ENCODE results near the gene ZBTB2. TPM values are rescaled to one million over a fixed set of nuclear protein-coding genes. Genes with fewer than 3 reads are reported as not detected.

Gene ZBTB2
- polyA plus RNA-seq, 1 experiment = 22.3 TPM

DNA sequence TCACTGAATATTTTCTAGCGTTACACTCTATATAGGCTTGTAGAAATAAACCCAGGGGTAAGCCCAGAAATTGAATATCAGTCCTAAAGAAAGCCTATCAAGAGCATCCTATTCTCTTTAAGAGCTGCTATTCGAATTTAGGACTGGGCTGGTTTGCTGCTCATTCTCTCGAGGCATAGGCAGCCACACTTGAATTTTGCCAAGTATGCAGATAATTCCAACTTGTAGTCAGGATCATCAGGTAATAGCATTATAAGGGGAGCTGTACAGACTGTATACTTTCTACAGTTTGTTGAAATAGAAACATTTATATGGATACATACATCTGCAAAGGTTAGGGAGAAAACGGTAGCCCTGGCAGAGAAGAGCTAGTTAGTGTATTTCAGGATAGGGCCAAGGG, 2.1 kb upstream of the ZBTB2 start:
- H3K9me3 ChIP-seq (ENCODE audit: control insufficient read depth, insufficient read depth, low read length) = no peaks in the 10 kb centered on the region
- no peaks in the 10 kb centered on the region for H3K27me3 ChIP-seq (ENCODE audit: control insufficient read depth, insufficient read depth, low read length)
- DNase-seq (ENCODE audit: low read depth, low spot score) = no peak
- ChIA-PET CTCF (interaction anchor here (0.7 to 1.8 kb wide), 3 partner anchors 11 to 576 kb away, joined by 3 to 10 read pairs (median 3); no protein-coding TSS in a partner anchor), POLR2A (no interaction called here)
- no peak overlapping the region for H3K4me3 ChIP-seq (ENCODE audit: low read depth, low read length)
- H3K27ac ChIP-seq (ENCODE audit: low read depth, low read length) = no peak overlapping the region
- TF ChIP-seq, protein P1, sequence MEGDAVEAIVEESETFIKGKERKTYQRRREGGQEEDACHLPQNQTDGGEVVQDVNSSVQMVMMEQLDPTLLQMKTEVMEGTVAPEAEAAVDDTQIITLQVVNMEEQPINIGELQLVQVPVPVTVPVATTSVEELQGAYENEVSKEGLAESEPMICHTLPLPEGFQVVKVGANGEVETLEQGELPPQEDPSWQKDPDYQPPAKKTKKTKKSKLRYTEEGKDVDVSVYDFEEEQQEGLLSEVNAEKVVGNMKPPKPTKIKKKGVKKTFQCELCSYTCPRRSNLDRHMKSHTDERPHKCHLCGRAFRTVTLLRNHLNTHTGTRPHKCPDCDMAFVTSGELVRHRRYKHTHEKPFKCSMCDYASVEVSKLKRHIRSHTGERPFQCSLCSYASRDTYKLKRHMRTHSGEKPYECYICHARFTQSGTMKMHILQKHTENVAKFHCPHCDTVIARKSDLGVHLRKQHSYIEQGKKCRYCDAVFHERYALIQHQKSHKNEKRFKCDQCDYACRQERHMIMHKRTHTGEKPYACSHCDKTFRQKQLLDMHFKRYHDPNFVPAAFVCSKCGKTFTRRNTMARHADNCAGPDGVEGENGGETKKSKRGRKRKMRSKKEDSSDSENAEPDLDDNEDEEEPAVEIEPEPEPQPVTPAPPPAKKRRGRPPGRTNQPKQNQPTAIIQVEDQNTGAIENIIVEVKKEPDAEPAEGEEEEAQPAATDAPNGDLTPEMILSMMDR (IDR thresholded peaks at IDR 0.05; ENCODE audit: low read depth, low read length) = no peak

DNA sequence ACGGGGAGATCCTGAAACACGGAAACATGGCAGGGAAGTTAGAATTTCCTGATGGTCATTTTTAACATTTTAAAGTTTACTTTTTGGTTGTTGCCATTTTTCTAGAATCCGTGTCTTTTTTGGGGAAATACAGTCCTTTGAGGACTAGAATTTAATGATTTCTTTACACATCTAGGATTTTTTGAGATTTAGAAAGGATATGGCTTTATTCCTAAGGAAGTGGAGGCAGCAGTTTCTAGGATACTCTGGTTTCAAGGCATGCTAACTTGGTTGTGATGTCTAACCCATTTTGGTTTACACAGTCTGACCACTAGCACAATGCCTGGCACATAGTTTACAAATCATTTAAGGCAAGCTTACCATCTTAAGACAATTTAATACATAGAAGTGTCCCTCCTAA, 1.1 kb upstream of the ZBTB2 start:
- POLR2A ChIA-PET = no interaction called here

DNA sequence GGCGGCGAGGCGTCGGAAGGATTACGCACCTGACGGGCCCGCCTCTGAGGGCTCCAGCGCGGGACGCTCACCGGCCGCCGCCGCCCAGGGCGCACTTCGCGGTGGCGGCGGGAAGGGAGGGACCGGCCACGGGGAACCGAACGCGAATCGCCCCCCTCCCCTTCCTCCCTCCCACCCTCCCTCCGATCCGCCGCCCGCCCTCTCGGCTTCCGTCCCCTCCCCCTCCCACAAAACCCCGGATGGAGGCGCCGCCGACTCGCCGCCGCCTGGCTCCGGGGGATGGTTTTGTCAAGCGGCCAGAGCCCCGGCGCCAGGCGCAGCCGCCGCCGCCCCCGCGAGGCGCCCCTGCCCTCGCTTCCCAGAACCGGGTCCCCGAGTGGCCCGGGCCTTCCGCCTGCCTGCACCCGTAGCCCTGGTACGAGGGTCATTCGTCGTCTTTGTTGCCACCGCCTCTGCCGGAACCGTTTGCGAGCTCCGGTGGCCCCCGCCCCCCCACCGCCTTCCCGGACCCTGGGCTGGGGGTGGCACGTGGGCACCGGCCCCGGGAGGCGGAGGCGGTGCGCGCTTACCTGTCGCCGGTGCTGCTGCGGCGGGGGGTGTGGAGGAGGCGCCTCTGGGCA, 398 bp downstream of the ZBTB2 start:
- peak; percentile 32 for DNase-seq (ENCODE audit: low read depth, low spot score)
- Histone ChIP-seq H3K4me3 (ENCODE audit: low read depth, low read length) (peak overlapping the region; percentile 72), H3K9me3 (ENCODE audit: control insufficient read depth, insufficient read depth, low read length) (no peaks in the 10 kb centered on the region), H3K27me3 (ENCODE audit: control insufficient read depth, insufficient read depth, low read length) (no peaks in the 10 kb centered on the region), H3K27ac (ENCODE audit: low read depth, low read length) (peak overlapping the region; percentile 83)
- CTCF ChIA-PET = interaction anchor here (0.7 to 1.5 kb wide), 2 partner anchors 15 to 50 kb away, joined by 3 to 4 read pairs; no protein-coding TSS in a partner anchor
- TF ChIP-seq, protein P1 (IDR thresholded peaks at IDR 0.05; ENCODE audit: low read depth, low read length) = no peak
- POLR2A ChIA-PET = interaction anchor here (0.7 to 1.1 kb wide), 3 partner anchors 15 to 525 kb away, joined by 3 to 5 read pairs (median 4); partner anchors contain the start of gene MTHFD1L

More for the DNA sequence above, 1.1 kb upstream of the ZBTB2 start:
- CTCF ChIA-PET = interaction anchor here (1.6 to 1.8 kb wide), 2 partner anchors 12 to 14 kb away, joined by 3 to 10 read pairs; no protein-coding TSS in a partner anchor
- Histone ChIP-seq H3K4me3 (ENCODE audit: low read depth, low read length) (peak overlapping the region; percentile 72), H3K27me3 (ENCODE audit: control insufficient read depth, insufficient read depth, low read length) (no peaks in the 10 kb centered on the region), H3K9me3 (ENCODE audit: control insufficient read depth, insufficient read depth, low read length) (no peaks in the 10 kb centered on the region), H3K27ac (ENCODE audit: low read depth, low read length) (no peak overlapping the region)
- DNase-seq (ENCODE audit: low read depth, low spot score) = no peak
- TF ChIP-seq, protein P1 (IDR thresholded peaks at IDR 0.05; ENCODE audit: low read depth, low read length) = no peak

DNA sequence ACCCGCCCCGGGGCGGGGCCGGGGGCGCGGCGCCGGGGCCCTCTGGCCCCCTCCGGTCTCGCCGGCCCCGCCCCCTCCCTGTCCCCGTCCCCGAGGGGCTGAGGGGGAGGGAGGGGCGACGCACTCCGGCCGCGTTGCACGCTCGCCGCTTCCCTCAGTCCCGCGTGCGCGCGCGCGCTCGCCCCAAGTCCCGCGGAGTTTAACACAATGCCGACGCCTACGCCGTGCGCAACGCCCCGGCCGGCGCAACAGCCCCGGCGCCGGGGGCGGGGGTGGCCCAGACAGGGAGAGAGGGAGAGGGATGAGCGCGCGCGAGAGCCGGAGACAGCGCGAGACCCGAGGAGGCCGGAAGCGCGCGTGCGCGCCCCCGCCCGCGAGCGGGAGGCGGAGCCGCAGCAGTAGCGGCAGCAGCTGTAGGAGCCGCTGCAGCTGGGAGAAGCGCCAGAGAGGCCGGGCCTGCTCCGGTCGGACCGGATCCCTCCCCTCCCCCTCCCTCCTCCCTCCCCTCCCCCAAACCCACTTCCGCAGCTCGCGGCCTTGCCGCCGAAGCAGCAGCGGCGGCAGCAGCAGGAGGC, 996 bp downstream of the ZBTB2 start:
- TF ChIP-seq, protein P1 (IDR thresholded peaks at IDR 0.05; ENCODE audit: low read depth, low read length) = no peak
- Histone ChIP-seq H3K27ac (ENCODE audit: low read depth, low read length) (peak overlapping the region; percentile 75), H3K4me3 (ENCODE audit: low read depth, low read length) (peak overlapping the region; percentile 72), H3K9me3 (ENCODE audit: control insufficient read depth, insufficient read depth, low read length) (no peaks in the 10 kb centered on the region), H3K27me3 (ENCODE audit: control insufficient read depth, insufficient read depth, low read length) (no peaks in the 10 kb centered on the region)
- DNase-seq (ENCODE audit: low read depth, low spot score) = peak; percentile 94
- POLR2A ChIA-PET = interaction anchor here (0.7 to 1.1 kb wide), 4 partner anchors 16 to 524 kb away, joined by 3 to 5 read pairs (median 4); partner anchors contain the start of gene MTHFD1L
- CTCF ChIA-PET = interaction anchor here (0.7 to 1.6 kb wide), 5 partner anchors 12 to 500 kb away, joined by 3 to 6 read pairs (median 3); no protein-coding TSS in a partner anchor

Data from AG04450 (cell line).